ENCODE data around the gene DUSP18.
"Not testable (repeated sequence)": the region's sequence is repeated elsewhere in the genome, so short reads cannot be mapped to it uniquely, and the experiment has no call there.

Gene DUSP18

DNA sequence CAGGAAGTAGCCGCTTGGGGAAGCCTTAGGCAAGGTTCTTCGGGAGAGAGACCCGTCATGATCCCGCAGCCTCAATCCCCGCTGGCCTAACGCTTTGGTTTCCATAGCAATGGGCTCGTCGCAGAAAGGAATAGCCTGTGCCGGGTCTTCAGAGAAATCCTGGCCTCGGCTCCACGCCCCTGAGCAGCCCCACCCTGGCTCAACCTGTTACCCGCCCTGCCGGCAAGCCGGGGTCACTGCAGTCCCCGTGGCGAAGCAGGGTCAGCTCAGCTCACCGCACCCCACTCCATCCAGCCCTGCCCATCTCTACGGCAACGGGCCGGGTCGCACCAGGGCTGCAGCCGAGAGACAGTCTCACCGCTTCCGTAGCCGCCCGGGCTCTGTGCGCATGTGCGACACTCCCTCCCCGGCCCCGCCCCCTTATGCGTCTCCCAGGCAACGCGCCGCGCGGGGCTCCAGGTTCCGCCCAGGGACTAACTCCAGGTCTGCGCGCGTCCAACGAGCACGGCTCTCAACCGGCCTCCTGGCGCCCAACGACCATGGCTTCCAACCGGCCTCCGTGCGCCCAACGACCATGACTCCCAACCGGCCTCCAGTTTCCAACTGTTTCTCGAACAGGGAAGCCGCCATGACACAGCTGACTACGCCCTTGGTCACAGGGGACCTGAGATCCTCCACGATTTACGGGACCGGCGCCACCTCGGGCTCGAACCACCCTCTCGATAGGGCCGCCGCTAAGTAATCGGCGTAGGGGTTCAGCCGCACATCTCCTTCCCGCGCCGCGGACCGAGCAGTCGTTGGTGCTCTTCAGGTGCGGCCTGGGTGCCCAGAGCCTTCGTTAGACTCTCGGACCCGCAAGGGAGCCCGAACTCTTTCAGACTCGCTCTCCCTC lies at the start of gene DUSP18:
DUSP18 (minus strand) TSS at position 382 of the 892 bp plus-strand sequence. CDS start 3,872 bp downstream, outside the sequence.
- peak; percentile 76 for DNase-seq

DNA sequence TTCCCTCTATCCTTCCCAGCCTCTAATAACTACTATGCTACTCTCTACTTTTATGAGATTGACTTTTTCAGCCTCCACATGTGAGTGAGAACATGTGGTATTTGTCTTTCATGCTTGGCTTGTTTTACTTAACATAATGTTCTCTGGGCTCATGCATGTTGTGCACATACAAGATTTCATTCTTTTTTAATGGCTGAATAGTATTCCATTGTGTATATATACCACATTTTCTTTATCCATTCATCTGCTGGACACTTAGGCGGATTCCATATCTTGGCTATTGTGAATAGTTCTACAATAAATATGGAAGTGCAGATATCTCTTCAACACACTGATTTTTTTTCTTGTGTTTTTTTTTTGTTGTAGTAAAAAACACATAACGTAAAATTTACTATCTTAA lies 46.4 kb upstream of the DUSP18 start:
- no peak for DNase-seq

- DNase-seq = no peak
Measured at GRCh38 chr22:30712094-30712493, 44.4 kb upstream of the DUSP18 start.

DNA sequence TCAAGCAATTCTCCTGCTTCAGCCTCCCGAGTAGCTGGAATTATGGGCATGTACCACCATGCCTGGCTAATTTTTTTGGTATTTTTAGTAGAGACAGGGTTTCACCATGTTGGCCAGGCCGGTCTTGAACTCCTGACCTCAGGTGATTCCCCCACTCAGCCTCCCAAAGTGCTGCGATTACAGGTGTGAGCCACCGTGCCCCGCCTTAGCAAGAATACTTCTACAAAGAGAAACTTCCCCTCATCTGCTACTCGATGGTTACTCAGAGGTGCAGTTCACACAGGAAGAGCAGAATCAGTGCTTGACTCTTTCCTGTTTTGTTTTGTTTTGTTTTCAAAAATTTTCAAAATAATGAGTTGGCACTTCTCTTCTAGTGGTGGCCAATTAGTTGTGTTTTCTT lies 42.3 kb upstream of the DUSP18 start:
- DNase-seq = not testable (repeated sequence)

GRCh38 chr22:30705710-30706651 lies 38.3 kb upstream of the DUSP18 start:
- no peak for DNase-seq

- DNase-seq = no peak
Measured at GRCh38 chr22:30704978-30705377, 37.3 kb upstream of the DUSP18 start.

DNA sequence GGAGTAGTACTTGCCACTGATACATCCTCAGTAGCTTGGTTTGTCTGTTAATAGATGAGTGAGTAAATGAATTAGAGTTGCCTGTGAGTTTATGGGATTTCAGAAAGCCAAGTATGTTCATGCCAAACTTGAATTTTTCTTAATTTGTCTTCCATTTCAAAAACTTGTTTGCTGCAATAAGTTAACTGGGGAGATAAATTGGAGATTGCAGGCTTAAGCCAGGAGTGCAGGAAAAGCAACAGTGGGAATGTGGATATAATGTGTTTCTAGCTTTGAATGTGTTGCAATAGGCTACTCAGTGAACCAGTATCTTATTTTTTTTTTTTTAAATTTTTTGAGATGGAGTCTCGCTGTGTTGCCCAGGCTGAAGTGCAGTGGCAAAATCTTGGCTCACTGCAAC lies 35.2 kb upstream of the DUSP18 start:
- DNase-seq = no peak

DNA sequence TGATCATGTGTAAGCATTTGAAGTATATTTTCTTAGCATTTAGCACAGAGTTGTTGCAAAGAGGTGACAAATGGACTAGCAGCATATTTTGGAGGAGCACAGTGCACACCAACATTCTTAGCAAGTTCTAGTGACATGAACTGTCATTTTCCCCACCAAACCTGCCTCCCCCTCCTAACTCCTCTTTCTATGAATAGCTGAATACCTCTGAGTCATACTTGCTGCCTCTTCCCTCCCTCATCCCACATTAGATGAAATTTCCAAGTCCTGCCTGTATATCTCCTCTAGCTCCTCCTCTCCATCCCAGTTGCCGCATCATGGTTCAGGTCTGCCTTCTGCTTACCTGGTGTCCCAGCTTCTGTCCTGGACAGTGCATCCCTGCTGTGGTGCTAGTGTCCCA lies 34.2 kb upstream of the DUSP18 start:
- no peak for DNase-seq

DNA sequence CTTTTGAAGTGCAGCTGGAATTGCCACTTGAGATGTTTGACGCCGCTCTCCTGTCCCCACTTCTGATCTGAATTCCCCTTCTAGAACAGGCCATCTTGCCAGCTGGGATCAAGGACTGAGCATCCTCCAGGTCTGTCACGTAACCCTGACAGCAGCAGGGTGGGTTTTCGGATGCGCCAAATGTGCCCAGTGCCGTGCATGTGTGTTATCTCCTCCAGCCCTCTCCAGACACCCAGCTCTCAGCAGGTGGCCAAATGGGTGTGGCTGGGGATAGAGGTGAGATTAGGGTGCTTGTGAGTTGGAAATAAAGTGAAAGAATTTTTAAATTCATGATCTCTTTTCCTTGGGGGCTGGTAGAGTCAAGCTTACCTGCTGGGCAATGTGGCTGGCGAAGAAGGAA lies 30.3 kb upstream of the DUSP18 start:
- DNase-seq = no peak

GRCh38 chr22:30695871-30696655 lies 28.4 kb upstream of the DUSP18 start:
- no peak for DNase-seq

GRCh38 chr22:30695351-30695851 lies 27.7 kb upstream of the DUSP18 start:
- DNase-seq = no peak

DNA sequence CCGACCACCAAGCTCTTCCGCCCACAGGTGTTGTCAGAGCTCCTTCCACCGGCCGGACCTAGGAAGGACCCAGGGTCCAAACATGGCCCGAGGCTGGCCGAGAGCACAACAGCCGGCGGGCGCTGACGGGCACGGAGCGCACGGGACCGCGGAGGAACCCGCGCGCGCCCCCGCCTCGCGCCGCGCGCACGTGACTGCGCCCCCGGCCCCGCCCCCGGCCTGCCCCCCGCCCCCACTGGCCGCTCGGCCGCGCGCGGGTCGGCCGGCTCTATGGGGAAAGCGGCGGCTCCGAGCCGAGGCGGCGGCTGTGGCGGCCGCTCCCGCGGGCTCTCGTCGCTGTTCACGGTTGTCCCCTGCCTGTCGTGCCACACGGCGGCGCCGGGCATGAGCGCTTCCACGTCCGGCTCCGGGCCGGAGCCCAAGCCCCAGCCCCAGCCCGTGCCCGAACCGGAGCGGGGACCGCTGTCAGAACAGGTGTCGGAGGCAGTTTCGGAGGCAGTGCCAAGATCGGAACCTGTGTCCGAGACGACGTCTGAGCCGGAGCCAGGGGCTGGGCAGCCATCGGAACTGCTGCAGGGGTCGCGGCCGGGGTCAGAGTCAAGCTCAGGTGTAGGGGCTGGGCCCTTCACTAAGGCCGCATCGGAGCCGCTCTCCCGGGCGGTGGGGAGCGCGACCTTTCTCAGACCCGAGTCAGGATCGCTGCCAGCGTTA lies 27.1 kb upstream of the DUSP18 start, which contains the start of gene OSBP2:
OSBP2 (plus strand) TSS at position 235 of the 711 bp plus-strand sequence; CDS start at position 271, 36 bp downstream.
- peak; percentile 31 for DNase-seq

DNA sequence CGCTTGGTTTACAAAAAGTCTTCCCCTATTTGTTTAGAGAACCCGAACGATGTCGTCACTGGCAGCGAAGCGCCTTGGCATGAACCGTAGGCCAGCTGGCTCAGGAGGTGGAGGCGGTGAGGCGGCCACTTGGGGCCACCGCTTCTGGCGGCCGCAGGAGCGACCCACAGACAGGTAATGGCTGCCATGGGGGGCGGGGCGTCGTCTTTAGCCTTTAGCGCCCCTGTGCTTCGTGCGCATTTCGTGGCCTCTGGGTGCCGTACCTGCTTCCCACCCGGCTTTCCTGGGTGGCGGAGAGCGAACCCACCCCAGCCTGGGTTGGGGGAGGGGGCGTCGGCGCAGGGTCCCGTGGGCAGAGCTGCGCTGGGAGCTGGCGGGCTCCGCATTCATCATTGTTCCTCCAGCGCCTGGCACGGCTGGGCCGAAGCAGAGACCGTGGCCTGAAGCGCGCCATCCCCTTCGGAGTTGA lies 26.5 kb upstream of the DUSP18 start:
- DNase-seq = peak; percentile 65

GRCh38 chr22:30691204-30691603 lies 23.5 kb upstream of the DUSP18 start:
- DNase-seq = no peak

GRCh38 chr22:30689622-30690021 lies 21.9 kb upstream of the DUSP18 start:
- DNase-seq = no peak

GRCh38 chr22:30687358-30687757 lies 19.7 kb upstream of the DUSP18 start:
- DNase-seq = no peak

GRCh38 chr22:30685178-30685577 lies 17.5 kb upstream of the DUSP18 start:
- no peak for DNase-seq

DNA sequence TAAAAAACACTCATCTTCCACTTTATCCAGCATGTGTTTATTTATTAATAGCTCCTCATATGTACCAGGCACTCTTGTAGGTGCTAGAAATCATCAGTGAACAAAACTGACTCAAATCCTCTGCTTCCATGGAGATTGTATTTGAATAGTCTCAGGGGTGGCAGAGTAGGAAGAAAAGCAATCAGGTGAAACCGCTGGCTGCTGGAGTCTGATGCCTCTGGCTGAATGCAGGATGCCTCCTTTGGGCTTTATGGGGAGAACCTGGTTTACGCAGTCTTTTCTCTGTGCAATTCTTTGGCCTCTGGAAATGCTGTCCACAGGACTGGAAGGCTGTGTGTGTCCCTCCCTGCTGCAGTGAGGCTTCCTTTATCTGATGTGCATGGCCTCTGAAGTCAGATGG lies 14.2 kb upstream of the DUSP18 start:
- no peak for DNase-seq

DNA sequence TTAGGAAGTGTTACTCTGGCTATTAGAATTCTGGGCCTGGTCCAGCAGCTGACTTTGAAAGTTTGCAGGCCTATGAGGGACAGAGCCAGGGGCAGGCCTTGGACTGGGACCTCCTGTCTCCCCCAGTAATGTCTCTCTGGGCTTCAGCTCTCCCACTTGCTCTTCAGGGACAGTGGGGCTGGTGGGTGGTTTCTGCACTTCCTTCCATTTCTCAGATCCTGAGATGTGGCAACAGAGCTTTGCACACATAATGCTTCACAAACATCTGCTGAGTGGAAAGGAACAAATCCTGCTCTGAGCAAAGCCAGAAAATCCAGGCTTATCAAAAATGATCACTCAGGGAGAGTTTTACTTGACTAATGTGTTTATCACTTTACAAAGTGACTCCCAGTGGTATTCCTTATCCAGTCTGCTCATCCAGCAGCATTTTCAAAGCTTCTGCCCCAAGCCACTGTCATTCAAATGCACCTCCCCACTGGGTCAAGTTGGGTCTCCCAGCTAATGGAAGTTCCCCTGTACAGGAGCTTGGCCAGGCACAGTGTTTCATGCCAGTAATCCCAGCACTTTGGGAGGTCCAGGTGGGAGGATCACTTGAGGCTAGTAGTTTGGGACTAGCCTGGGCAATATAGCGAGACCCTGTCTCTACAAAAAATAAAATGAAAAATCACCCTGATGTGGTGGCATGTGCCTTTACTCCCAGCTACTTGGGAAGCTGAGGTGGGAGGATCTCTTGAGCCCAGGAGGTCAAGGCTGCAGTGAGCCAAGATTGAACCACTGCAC lies 13.5 kb upstream of the DUSP18 start:
- no peak for DNase-seq

DNA sequence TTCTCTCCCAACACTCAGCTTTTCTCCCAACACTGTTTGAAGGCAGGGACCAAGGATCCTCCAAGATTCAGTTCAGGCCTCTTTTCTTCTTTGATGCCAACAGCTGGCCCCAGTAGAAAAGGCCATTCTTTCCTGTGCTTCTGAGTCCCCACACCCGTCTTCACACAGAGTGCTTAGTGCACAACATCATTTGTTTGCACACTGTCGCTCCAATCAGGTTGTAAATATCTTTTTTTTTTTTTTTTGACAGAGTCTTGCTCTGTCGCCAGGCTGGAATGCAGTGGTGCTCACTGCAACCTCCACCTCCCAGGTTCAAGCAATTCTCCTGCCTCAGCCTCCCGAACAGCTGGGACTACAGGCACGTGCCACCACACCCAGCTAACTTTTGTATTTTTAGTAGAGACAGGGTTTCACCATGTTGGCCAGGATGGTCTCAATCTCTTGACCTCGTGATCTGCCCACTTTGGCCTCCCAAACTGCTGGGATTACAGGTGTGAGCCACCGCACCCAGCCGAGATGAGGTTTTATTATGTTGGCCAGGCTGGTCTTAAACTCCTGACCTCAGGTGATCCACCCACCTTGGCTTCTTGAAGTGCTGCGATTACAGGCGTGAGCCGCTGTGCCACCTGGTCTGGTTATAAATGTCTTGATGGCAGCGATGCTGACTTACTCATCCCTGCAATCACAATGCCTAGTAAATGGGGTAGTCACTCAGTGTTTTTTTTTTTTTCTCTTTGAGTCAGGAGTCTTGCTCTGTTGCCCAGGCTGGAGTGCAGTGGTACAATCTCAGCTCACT lies 12.4 kb upstream of the DUSP18 start:
- DNase-seq = not testable (repeated sequence)

All from NCI-H510A (cell line).